HCT116 (cell line): Measurements from ENCODE around the gene NFATC1. TPM values are rescaled to one million over a fixed set of nuclear protein-coding genes. Genes with fewer than 3 reads are reported as not detected.

Experiments
- ATAC-seq: fragments of 200-7000 bp; cut with Tn5 transposase; 2 replicates; pipeline ENCODE4 v1.9.1; 2020; ENCODE audit warnings: mild to moderate bottlenecking, moderate library complexity
- BruUV-seq: library from RNA; stranded (reverse); fragments of 400-500 nt; replicated peaks from 2 replicates; lab custom pipeline; 2021; lab: Mats Ljungman, UMichigan
- CTCF ChIA-PET: fragments of 300-600 bp; sonication (Branson Sonifier 250); formaldehyde crosslinking; loops from one replicate; lab custom pipeline; 2021; ENCODE audit warnings: antibody characterized with exemption; lab: Charles Lee
- POLR2A ChIA-PET: fragments of 300-600, 350-600 bp; sonication (Branson Sonifier 250); formaldehyde crosslinking; loops from one replicate; lab custom pipeline; 2021; ENCODE audit warnings: antibody characterized with exemption; lab: Charles Lee
- RAD21 ChIA-PET, 2 experiments: fragments of 300-600 bp; sonication (Branson Sonifier 250); formaldehyde crosslinking; loops; one replicate each; lab custom pipeline; 2023; ENCODE audit warnings: low total read pairs in 2 of 2; ENCODE audit not compliant: uncharacterized antibody in 2 of 2, unreplicated experiment in 2 of 2, low non-redundant PET in 1 of 2; lab: Charles Lee
- DNase-seq: peaks from one replicate; pipeline ENCODE4 v3.0.0-alpha.2; 2010; ENCODE audit warnings: low read depth, low spot score
- H2AFZ ChIP-seq: fragments of 200-600 bp; shearing (Covaris generic), sonication (generic); 2 replicates; pipeline ENCODE4 v1.6.1; 2017; ENCODE audit warnings: low read depth, mixed run types, mixed read lengths, antibody characterized with exemption, low read length; ENCODE audit not compliant: poor library complexity, severe bottlenecking
- H3K27ac ChIP-seq: 2 replicates; pipeline ENCODE4 v1.5.1; 2012; ENCODE audit warnings: low read depth, low read length
- H3K27me3 ChIP-seq: fragments of 200-600 bp; sonication (generic); 2 replicates; pipeline ENCODE4 v1.6.1; 2016; ENCODE audit warnings: mixed run types, low read length, mixed read lengths; ENCODE audit not compliant: insufficient read depth
- H3K36me3 ChIP-seq, 2 experiments: fragments of 200-500 bp in 1 of 2; fragments of 200-600 bp in 1 of 2; sonication (Bioruptor generic) in 1 of 2; sonication (generic) in 1 of 2; 2 replicates each; pipeline versions ENCODE4 v1.5.1 to v1.6.1; 2014 to 2016; ENCODE audit warnings: low read length in 2 of 2, inconsistent platforms in 1 of 2, mixed read lengths in 1 of 2, mixed run types in 1 of 2; ENCODE audit not compliant: insufficient read depth in 2 of 2, control insufficient read depth in 1 of 2
- H3K4me1 ChIP-seq, 2 experiments: fragments of 200-600 bp in 1 of 2; sonication (generic) in 1 of 2; 2 replicates each; pipeline versions ENCODE4 v1.5.1 to v1.6.1; 2012 to 2017; ENCODE audit warnings: low read length in 2 of 2, inconsistent platforms in 1 of 2, mild to moderate bottlenecking in 1 of 2, mixed read lengths in 1 of 2, mixed run types in 1 of 2, moderate library complexity in 1 of 2; ENCODE audit not compliant: insufficient read depth in 2 of 2, control insufficient read depth in 1 of 2
- H3K4me2 ChIP-seq: fragments of 200-600 bp; sonication (generic); 2 replicates; pipeline ENCODE4 v1.6.1; 2017; ENCODE audit warnings: mixed run types, low read length, mixed read lengths
- H3K4me3 ChIP-seq, 2 experiments: fragments of 200-600 bp in 1 of 2; sonication (generic) in 1 of 2; replicated peaks in 1 of 2; 2 replicates each; pipeline ENCODE4 v1.5.1; 2011 to 2016; ENCODE audit warnings: low read length in 2 of 2, control low read depth in 1 of 2, low read depth in 1 of 2, mild to moderate bottlenecking in 1 of 2, mixed read lengths in 1 of 2, mixed run types in 1 of 2
- H3K79me2 ChIP-seq: fragments of 200-600 bp; sonication (generic); 2 replicates; pipeline ENCODE4 v1.6.1; 2017; ENCODE audit warnings: mild to moderate bottlenecking, mixed run types, low read length, moderate library complexity, mixed read lengths; ENCODE audit not compliant: insufficient read depth
- H3K9ac ChIP-seq: fragments of 200-600 bp; sonication (generic); 2 replicates; pipeline ENCODE4 v1.6.1; 2016; ENCODE audit warnings: low read length, mixed read lengths
- H3K9me2 ChIP-seq: fragments of 200-600 bp; sonication (generic), shearing (Covaris generic); 2 replicates; pipeline ENCODE4 v1.6.1; 2017; ENCODE audit warnings: mixed run types, mild to moderate bottlenecking, moderate library complexity; ENCODE audit not compliant: insufficient read depth
- H3K9me3 ChIP-seq, 2 experiments: fragments of 200-500 bp in 1 of 2; fragments of 200-600 bp in 1 of 2; sonication (Bioruptor generic) in 1 of 2; sonication (generic) in 1 of 2; 2 replicates each; pipeline ENCODE4 v1.6.1; 2014 to 2017; ENCODE audit warnings: low read length in 2 of 2, mixed read lengths in 2 of 2, inconsistent platforms in 1 of 2, low read depth in 1 of 2, mild to moderate bottlenecking in 1 of 2, mixed run types in 1 of 2, moderate library complexity in 1 of 2; ENCODE audit not compliant: control insufficient read depth in 1 of 2, insufficient read depth in 1 of 2
- H4K20me1 ChIP-seq: fragments of 200-600 bp; sonication (generic), shearing (Covaris generic); 2 replicates; pipeline ENCODE4 v1.6.1; 2017; ENCODE audit warnings: mixed run types, mild to moderate bottlenecking, moderate library complexity; ENCODE audit not compliant: insufficient read depth
- CBX3 ChIP-seq: IDR thresholded peaks from 2 replicates; pipeline ENCODE4 v1.6.1; 2012; ENCODE audit warnings: low read depth
- CEBPB ChIP-seq: IDR thresholded peaks from 2 replicates; pipeline ENCODE4 v1.6.1; 2012; ENCODE audit warnings: low read depth
- EGR1 ChIP-seq: IDR thresholded peaks from 2 replicates; pipeline ENCODE4 v1.6.1; 2012; ENCODE audit warnings: low read depth
- ELF1 ChIP-seq: IDR thresholded peaks from 2 replicates; pipeline ENCODE4 v1.6.1; 2012; ENCODE audit warnings: low read depth, borderline replicate concordance
- EZH2 ChIP-seq: fragments of 200-600 bp; sonication (generic); IDR thresholded peaks from 2 replicates; pipeline ENCODE4 v1.6.1; 2017; ENCODE audit warnings: antibody characterized with exemption, mixed run types
- EZH2phosphoT487 ChIP-seq: fragments of 200-600 bp; IDR thresholded peaks from 2 replicates; pipeline ENCODE4 v1.6.1; 2018; ENCODE audit warnings: antibody characterized with exemption, borderline replicate concordance
- FOSL1 ChIP-seq: IDR thresholded peaks from 2 replicates; pipeline ENCODE4 v1.6.1; 2012; ENCODE audit warnings: low read depth
- POLR2A ChIP-seq: IDR thresholded peaks from 2 replicates; pipeline ENCODE4 v1.7.0; 2011; ENCODE audit warnings: borderline replicate concordance; ENCODE audit not compliant: insufficient read depth, insufficient read length; ENCODE audit errors: extremely low read depth
- POLR2AphosphoS5 ChIP-seq: IDR thresholded peaks from 2 replicates; pipeline ENCODE4 v1.6.1; 2011; ENCODE audit warnings: mild to moderate bottlenecking, low read depth, low read length, moderate library complexity
- RAD21 ChIP-seq: IDR thresholded peaks from 2 replicates; pipeline ENCODE4 v1.6.1; 2012; ENCODE audit warnings: low read depth, mild to moderate bottlenecking
- SIN3A ChIP-seq: IDR thresholded peaks from 2 replicates; pipeline ENCODE4 v1.6.1; 2012; ENCODE audit warnings: low read depth
- TCF7L2 ChIP-seq: IDR thresholded peaks from 2 replicates; pipeline ENCODE4 v1.7.0; 2011; ENCODE audit warnings: borderline replicate concordance, inconsistent platforms; ENCODE audit not compliant: insufficient read depth, insufficient read length; ENCODE audit errors: extremely low read depth
- YY1 ChIP-seq: IDR thresholded peaks from 2 replicates; pipeline ENCODE4 v1.6.1; 2011; ENCODE audit warnings: low read length, low read depth, moderate library complexity, mild to moderate bottlenecking; ENCODE audit not compliant: insufficient replicate concordance; ENCODE audit errors: extremely low read depth
- ZNF274 ChIP-seq: fragments of 200-500 bp; sonication (Bioruptor generic); IDR thresholded peaks from 2 replicates; pipeline ENCODE4 v1.6.1; 2014; ENCODE audit warnings: mild to moderate bottlenecking, low read depth, low read length, inconsistent platforms
- intact Hi-C: fragments of 100-400 bp; cut with micrococcal nuclease; formaldehyde crosslinking; loops from 2 replicates; pipeline ENCODE4 v1.10.0; 2022
- total RNA-seq: library from RNA; stranded (reverse); gene quantifications from one replicate; pipeline ENCODE4 v1.2.1, GENCODE V29; 2021; ENCODE audit not compliant: unreplicated experiment
- TF ChIP-seq, protein P1 (sequence below): IDR thresholded peaks from 2 replicates; pipeline ENCODE4 v1.6.1; 2012
- TF ChIP-seq, protein P2 (sequence below), 3 experiments: fragments of 200-600 bp in 1 of 3; sonication (generic) in 1 of 3; IDR thresholded peaks in 2 of 3; conservative IDR thresholded peaks in 1 of 3; 2 replicates each; pipeline ENCODE4 v1.5.1; 2012 to 2017; ENCODE audit warnings: low read depth in 2 of 3, low read length in 2 of 3, antibody characterized with exemption in 1 of 3, borderline replicate concordance in 1 of 3, control low read depth in 1 of 3, mild to moderate bottlenecking in 1 of 3, mixed read lengths in 1 of 3, mixed run types in 1 of 3, moderate library complexity in 1 of 3; ENCODE audit not compliant: insufficient read depth in 1 of 3
- TF ChIP-seq, protein P3 (sequence below): IDR thresholded peaks from 2 replicates; pipeline ENCODE4 v1.6.1; 2011; ENCODE audit warnings: mild to moderate bottlenecking, low read length, moderate library complexity; ENCODE audit not compliant: insufficient replicate concordance; ENCODE audit errors: extremely low read depth
- TF ChIP-seq, protein P4 (sequence below): IDR thresholded peaks from 2 replicates; pipeline ENCODE4 v1.6.1; 2012

The NFATC1 gene
- total RNA-seq, 1 experiment from 2014 or later, result 20.8 TPM

DNA sequence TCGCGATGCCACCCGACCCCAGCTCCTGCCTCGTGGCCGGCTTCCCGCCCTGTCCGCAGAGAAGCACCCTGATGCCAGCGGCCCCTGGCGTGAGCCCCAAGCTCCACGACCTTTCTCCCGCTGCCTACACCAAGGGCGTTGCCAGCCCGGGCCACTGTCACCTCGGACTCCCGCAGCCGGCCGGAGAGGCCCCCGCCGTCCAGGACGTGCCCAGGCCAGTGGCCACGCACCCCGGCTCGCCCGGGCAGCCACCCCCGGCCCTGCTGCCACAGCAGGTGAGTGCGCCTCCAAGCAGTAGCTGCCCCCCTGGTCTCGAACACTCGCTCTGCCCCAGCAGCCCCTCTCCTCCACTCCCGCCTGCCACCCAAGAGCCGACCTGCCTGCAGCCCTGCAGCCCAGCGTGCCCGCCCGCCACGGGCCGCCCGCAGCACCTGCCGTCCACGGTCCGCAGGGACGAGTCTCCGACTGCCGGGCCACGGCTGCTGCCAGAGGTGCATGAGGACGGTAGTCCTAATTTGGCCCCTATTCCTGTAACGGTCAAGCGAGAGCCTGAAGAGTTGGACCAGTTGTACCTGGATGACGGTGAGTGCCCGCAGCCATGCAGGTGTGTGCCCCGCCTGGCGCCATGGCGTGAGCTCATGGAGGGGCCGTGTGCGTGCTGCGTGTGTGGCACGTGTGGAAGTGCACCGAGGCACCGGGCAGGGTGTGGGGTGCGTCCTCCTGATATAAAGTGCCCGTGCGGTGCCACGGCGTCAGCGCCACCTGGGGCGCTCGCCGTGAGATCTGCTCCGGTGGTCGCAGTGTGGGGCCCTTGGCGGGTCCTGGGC lies 90.8 kb downstream of the NFATC1 start (continued):
- TF ChIP-seq POLR2AphosphoS5, result no peak

DNA sequence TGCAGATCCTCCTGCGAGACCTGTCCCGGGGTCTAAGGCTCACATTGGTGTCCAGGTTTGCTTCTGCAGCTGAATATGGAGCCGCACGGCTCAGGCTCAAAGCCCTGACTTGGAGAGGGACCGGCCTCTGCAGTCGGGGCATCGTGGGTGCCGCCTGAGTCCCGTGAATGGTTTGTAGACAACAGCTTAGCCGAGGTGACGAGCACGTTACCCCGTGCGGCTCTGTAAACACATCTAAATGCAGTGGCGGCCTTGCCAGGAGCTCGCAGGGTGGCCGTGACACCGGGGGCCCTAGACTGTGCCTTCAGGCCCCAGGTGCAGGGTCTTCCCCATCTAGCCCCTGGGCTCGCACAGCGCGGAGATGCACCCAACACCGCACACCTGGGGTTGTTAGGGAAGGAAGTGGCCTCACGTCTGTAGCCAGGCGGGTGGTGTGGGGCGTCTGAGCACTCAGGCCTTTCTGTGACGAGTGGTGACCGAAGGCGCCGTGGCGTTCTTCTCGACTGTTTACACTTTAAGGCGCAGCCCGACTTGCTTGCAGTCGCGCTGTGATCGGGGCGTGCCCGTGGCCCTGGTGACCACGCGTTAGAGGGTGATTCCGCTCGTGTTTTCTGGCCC lies 91.6 kb downstream of the NFATC1 start:
- no peaks in the 10 kb centered on the region for H3K9me2 ChIP-seq
- DNase-seq, result no peak
- POLR2A ChIA-PET, result no interaction called here
- no peaks in the 10 kb centered on the region for H3K9me3 ChIP-seq
- no peaks in the 10 kb centered on the region for H3K36me3 ChIP-seq
- no peak overlapping the region for H2AFZ ChIP-seq
- no peaks in the 10 kb centered on the region for H3K79me2 ChIP-seq
- H3K4me1 ChIP-seq, result no peaks in the 10 kb centered on the region
- H3K27me3 ChIP-seq, result no peaks in the 10 kb centered on the region
- no peak overlapping the region for H3K4me3 ChIP-seq
- H3K27ac ChIP-seq, result no peak overlapping the region
- TF ChIP-seq POLR2AphosphoS5 (no peak), CBX3 (no peak), YY1 (no peak), TCF7L2 (no peak), EGR1 (no peak), EZH2phosphoT487 (no peak), EZH2 (no peak), ELF1 (no peak), ZNF274 (no peak), FOSL1 (no peak), POLR2A (no peak), RAD21 (no peak), CEBPB (no peak), SIN3A (no peak)
- TF ChIP-seq, protein P1, sequence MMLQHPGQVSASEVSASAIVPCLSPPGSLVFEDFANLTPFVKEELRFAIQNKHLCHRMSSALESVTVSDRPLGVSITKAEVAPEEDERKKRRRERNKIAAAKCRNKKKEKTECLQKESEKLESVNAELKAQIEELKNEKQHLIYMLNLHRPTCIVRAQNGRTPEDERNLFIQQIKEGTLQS, result no peak
- TF ChIP-seq, protein P2, sequence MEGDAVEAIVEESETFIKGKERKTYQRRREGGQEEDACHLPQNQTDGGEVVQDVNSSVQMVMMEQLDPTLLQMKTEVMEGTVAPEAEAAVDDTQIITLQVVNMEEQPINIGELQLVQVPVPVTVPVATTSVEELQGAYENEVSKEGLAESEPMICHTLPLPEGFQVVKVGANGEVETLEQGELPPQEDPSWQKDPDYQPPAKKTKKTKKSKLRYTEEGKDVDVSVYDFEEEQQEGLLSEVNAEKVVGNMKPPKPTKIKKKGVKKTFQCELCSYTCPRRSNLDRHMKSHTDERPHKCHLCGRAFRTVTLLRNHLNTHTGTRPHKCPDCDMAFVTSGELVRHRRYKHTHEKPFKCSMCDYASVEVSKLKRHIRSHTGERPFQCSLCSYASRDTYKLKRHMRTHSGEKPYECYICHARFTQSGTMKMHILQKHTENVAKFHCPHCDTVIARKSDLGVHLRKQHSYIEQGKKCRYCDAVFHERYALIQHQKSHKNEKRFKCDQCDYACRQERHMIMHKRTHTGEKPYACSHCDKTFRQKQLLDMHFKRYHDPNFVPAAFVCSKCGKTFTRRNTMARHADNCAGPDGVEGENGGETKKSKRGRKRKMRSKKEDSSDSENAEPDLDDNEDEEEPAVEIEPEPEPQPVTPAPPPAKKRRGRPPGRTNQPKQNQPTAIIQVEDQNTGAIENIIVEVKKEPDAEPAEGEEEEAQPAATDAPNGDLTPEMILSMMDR (IDR thresholded peaks at IDR 0.05 in 2 of 3, conservative IDR thresholded peaks at IDR 0.05 in 1 of 3; ENCODE audit: borderline replicate concordance in 1 of 3, insufficient read depth in 1 of 3, low read depth in 2 of 3, low read length in 2 of 3), result no peak
- TF ChIP-seq, protein P3, sequence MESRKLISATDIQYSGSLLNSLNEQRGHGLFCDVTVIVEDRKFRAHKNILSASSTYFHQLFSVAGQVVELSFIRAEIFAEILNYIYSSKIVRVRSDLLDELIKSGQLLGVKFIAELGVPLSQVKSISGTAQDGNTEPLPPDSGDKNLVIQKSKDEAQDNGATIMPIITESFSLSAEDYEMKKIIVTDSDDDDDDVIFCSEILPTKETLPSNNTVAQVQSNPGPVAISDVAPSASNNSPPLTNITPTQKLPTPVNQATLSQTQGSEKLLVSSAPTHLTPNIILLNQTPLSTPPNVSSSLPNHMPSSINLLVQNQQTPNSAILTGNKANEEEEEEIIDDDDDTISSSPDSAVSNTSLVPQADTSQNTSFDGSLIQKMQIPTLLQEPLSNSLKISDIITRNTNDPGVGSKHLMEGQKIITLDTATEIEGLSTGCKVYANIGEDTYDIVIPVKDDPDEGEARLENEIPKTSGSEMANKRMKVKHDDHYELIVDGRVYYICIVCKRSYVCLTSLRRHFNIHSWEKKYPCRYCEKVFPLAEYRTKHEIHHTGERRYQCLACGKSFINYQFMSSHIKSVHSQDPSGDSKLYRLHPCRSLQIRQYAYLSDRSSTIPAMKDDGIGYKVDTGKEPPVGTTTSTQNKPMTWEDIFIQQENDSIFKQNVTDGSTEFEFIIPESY, result no peak
- TF ChIP-seq, protein P4, sequence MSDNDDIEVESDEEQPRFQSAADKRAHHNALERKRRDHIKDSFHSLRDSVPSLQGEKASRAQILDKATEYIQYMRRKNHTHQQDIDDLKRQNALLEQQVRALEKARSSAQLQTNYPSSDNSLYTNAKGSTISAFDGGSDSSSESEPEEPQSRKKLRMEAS, result no peak
- TF ChIP-seq, all 23 proteins: peak for 0
- intact Hi-C loops, result no loop called here
- ATAC-seq, result no peak
- Histone ChIP-seq H3K9ac (no peak overlapping the region), H4K20me1 (no peaks in the 10 kb centered on the region), H3K4me2 (no peak overlapping the region)
- ChIA-PET CTCF (no interaction called here), RAD21 (no interaction called here)
- BruUV-seq, result no TSS peak
